ENCODE results near the gene SIKE1. TPM values are rescaled to one million over a fixed set of nuclear protein-coding genes. Genes with fewer than 3 reads are reported as not detected.

SIKE1 gene
- total RNA-seq, 1 donor from 2014 or later, result 94.1 TPM

GRCh38 chr1:114750780-114751179 lies 29.7 kb downstream of the SIKE1 start:
- H3K27me3 ChIP-seq, result no peaks in the 10 kb centered on the region
- Mint-ChIP-seq H3K9me3 (no peaks in the 10 kb centered on the region), H3K27ac (no peak overlapping the region), H3K4me3 (peak overlapping the region; percentile 3), H3K4me1 (peaks cover 33% of the 10 kb centered on the region), H3K27me3 (ENCODE audit: insufficient read depth, low read depth) (peaks cover 2% of the 10 kb centered on the region), H3K36me3 (peaks cover 31% of the 10 kb centered on the region)
- no peak for TF ChIP-seq EZH2 (IDR thresholded peaks at IDR 0.05)
- no peak for TF ChIP-seq EZH2phosphoT487 (IDR thresholded peaks at IDR 0.05)
- H3K4me3 ChIP-seq, result no peak overlapping the region
- H3K36me3 ChIP-seq, result peaks cover 10% of the 10 kb centered on the region
- H3K9ac ChIP-seq, result no peak overlapping the region
- H3K27ac ChIP-seq, result no peak overlapping the region
- H3K4me1 ChIP-seq, result peaks cover 24% of the 10 kb centered on the region
- DNase-seq (ENCODE audit: low spot score), result peak; percentile 13
- H3K79me2 ChIP-seq (ENCODE audit: low read depth), result peaks cover 100% of the 10 kb centered on the region
- peaks cover 100% of the 10 kb centered on the region for H4K20me1 ChIP-seq (ENCODE audit: low read depth)
- H2AFZ ChIP-seq (replicated peaks), result no peak overlapping the region
- no peaks in the 10 kb centered on the region for H3K9me3 ChIP-seq (ENCODE audit: low read depth)
- no peaks in the 10 kb centered on the region for H3F3A ChIP-seq (ENCODE audit: low read depth)
- H3K4me2 ChIP-seq, result peak overlapping the region; percentile 2

GRCh38 chr1:114749835-114750234 lies 30.6 kb downstream of the SIKE1 start:
- Histone ChIP-seq H3F3A (ENCODE audit: low read depth) (no peaks in the 10 kb centered on the region), H4K20me1 (ENCODE audit: low read depth) (peaks cover 100% of the 10 kb centered on the region), H3K36me3 (peaks cover 19% of the 10 kb centered on the region), H3K27ac (no peak overlapping the region), H3K4me1 (peaks cover 15% of the 10 kb centered on the region), H3K4me3 (no peak overlapping the region), H3K79me2 (ENCODE audit: low read depth) (peaks cover 100% of the 10 kb centered on the region), H2AFZ (replicated peaks) (no peak overlapping the region), H3K9me3 (ENCODE audit: low read depth) (no peaks in the 10 kb centered on the region), H3K4me2 (no peak overlapping the region), H3K9ac (no peak overlapping the region), H3K27me3 (no peaks in the 10 kb centered on the region)
- Mint-ChIP-seq H3K9me3 (no peaks in the 10 kb centered on the region), H3K27me3 (ENCODE audit: insufficient read depth, low read depth) (no peaks in the 10 kb centered on the region), H3K27ac (no peak overlapping the region), H3K4me3 (no peak overlapping the region), H3K36me3 (peaks cover 27% of the 10 kb centered on the region), H3K4me1 (peaks cover 23% of the 10 kb centered on the region)
- no peak for TF ChIP-seq CTCF (IDR thresholded peaks at IDR 0.05)
- TF ChIP-seq EZH2phosphoT487 (IDR thresholded peaks at IDR 0.05), result no peak
- no peak for TF ChIP-seq EZH2 (IDR thresholded peaks at IDR 0.05)
- no peak for DNase-seq (ENCODE audit: low spot score)

- H3K4me1 Mint-ChIP-seq, result peaks cover 14% of the 10 kb centered on the region
- H3K9ac ChIP-seq, result no peak overlapping the region
- peaks cover 28% of the 10 kb centered on the region for H3K36me3 ChIP-seq
These were observed 33.9 kb downstream of the SIKE1 start for GRCh38 chr1:114746450-114747121.

More at GRCh38 chr1:114746450-114747121, 33.9 kb downstream of the SIKE1 start:
- H3K4me3 Mint-ChIP-seq, result no peak overlapping the region
- no peaks in the 10 kb centered on the region for H3K4me1 ChIP-seq
- no peak overlapping the region for H3K27ac ChIP-seq
- H3K79me2 ChIP-seq (ENCODE audit: low read depth), result peaks cover 100% of the 10 kb centered on the region
- no peak overlapping the region for H3K4me2 ChIP-seq
- H3K9me3 Mint-ChIP-seq, result no peaks in the 10 kb centered on the region
- H3K27ac Mint-ChIP-seq, result no peak overlapping the region
- no peaks in the 10 kb centered on the region for H3F3A ChIP-seq (ENCODE audit: low read depth)
- peaks cover 37% of the 10 kb centered on the region for H3K36me3 Mint-ChIP-seq
- no peaks in the 10 kb centered on the region for H3K27me3 Mint-ChIP-seq (ENCODE audit: insufficient read depth, low read depth)
- DNase-seq (ENCODE audit: low spot score), result no peak
- no peak overlapping the region for H3K4me3 ChIP-seq
- no peaks in the 10 kb centered on the region for H3K27me3 ChIP-seq
- H4K20me1 ChIP-seq (ENCODE audit: low read depth), result peaks cover 100% of the 10 kb centered on the region
- H3K9me3 ChIP-seq (ENCODE audit: low read depth), result no peaks in the 10 kb centered on the region
- TF ChIP-seq CTCF (IDR thresholded peaks at IDR 0.05), result no peak
- TF ChIP-seq EZH2 (IDR thresholded peaks at IDR 0.05), result no peak
- no peak for TF ChIP-seq EZH2phosphoT487 (IDR thresholded peaks at IDR 0.05)
- no peak overlapping the region for H2AFZ ChIP-seq (replicated peaks)

Measured in neural progenitor cell (in vitro differentiated cells).